ENCODE data around the gene ALPI. TPM values are rescaled to one million over a fixed set of nuclear protein-coding genes. Genes with fewer than 3 reads are reported as not detected.

Gene ALPI
- total RNA-seq, 1 experiment from 2014 or later = not detected

- no peak for DNase-seq (ENCODE audit: low spot score)
Measured at GRCh38 chr2:232484628-232485347, 28.8 kb downstream of the ALPI start.

- DNase-seq (ENCODE audit: low spot score) = no peak
Measured at GRCh38 chr2:232485348-232485756, 29.4 kb downstream of the ALPI start.

- DNase-seq (ENCODE audit: low spot score) = no peak
Measured at GRCh38 chr2:232485757-232486557, 30.0 kb downstream of the ALPI start.

GRCh38 chr2:232486558-232487384, 30.8 kb downstream of the ALPI start:
- DNase-seq (ENCODE audit: low spot score) = no peak

GRCh38 chr2:232487385-232488096, 31.6 kb downstream of the ALPI start, which contains the start of gene ECEL1:
ECEL1 (minus strand) TSS chr2:232487834; CDS start chr2:232486653, 1,181 bp downstream.
- DNase-seq (ENCODE audit: low spot score) = no peak

- DNase-seq (ENCODE audit: low spot score) = no peak
Measured at GRCh38 chr2:232488097-232488711, 32.3 kb downstream of the ALPI start.

GRCh38 chr2:232488721-232489300, 32.9 kb downstream of the ALPI start:
- no peak for DNase-seq (ENCODE audit: low spot score)

GRCh38 chr2:232489516-232490220, 33.7 kb downstream of the ALPI start:
- DNase-seq (ENCODE audit: low spot score) = no peak

GRCh38 chr2:232490221-232491138, 34.5 kb downstream of the ALPI start:
- DNase-seq (ENCODE audit: low spot score) = no peak

- DNase-seq (ENCODE audit: low spot score) = no peak
Measured at GRCh38 chr2:232491139-232491780, 35.3 kb downstream of the ALPI start.

GRCh38 chr2:232492236-232492848, 36.4 kb downstream of the ALPI start:
- DNase-seq (ENCODE audit: low spot score) = no peak

GRCh38 chr2:232492963-232493700, 37.2 kb downstream of the ALPI start:
- DNase-seq (ENCODE audit: low spot score) = no peak

- DNase-seq (ENCODE audit: low spot score) = no peak
Measured at GRCh38 chr2:232493701-232494474, 37.9 kb downstream of the ALPI start.

GRCh38 chr2:232494542-232494941, 38.6 kb downstream of the ALPI start:
- DNase-seq (ENCODE audit: low spot score) = no peak

GRCh38 chr2:232495292-232495691, 39.3 kb downstream of the ALPI start:
- no peak for DNase-seq (ENCODE audit: low spot score)

GRCh38 chr2:232496501-232497270, 40.7 kb downstream of the ALPI start:
- DNase-seq (ENCODE audit: low spot score) = no peak
